Common myeloid progenitor, CD34-positive (primary cell): ENCODE results near the gene KLB.

Source experiments
- CTCF ChIA-PET: fragments of 350-600 bp; sonication (Branson Sonifier 250); formaldehyde crosslinking; loops from one replicate; lab custom pipeline; 2021; ENCODE audit warnings: antibody characterized with exemption; lab: Charles Lee
- POLR2A ChIA-PET: fragments of 350-600 bp; sonication (Branson Sonifier 250); formaldehyde crosslinking; loops from one replicate; lab custom pipeline; 2021; ENCODE audit warnings: antibody characterized with exemption; lab: Charles Lee
- DNase-seq, 3 donors: peaks; one replicate each; pipeline versions ENCODE4 v3.0.0 to v3.0.0-alpha.2; 2013
- H3K27ac ChIP-seq, 2 experiments: 1 replicate in 1 of 2; 2 replicates in 1 of 2; pipeline ENCODE4 v1.7.0; 2013; ENCODE audit warnings: inconsistent platforms in 2 of 2, low read length in 2 of 2, mild to moderate bottlenecking in 2 of 2, low read depth in 1 of 2, moderate library complexity in 1 of 2; ENCODE audit not compliant: severe bottlenecking in 2 of 2, insufficient read depth in 1 of 2, poor library complexity in 1 of 2
- H3K27me3 ChIP-seq, 5 experiments: replicated peaks in 2 of 5; 1 replicate in 3 of 5; 2 replicates in 2 of 5; pipeline versions ENCODE4 v1.6.1 to v1.7.0; 2013; ENCODE audit warnings: low read length in 4 of 5, mild to moderate bottlenecking in 2 of 5, moderate library complexity in 2 of 5, inconsistent platforms in 1 of 5; ENCODE audit not compliant: insufficient read depth in 5 of 5, control insufficient read depth in 4 of 5
- H3K36me3 ChIP-seq, 4 experiments: 1 replicate in 2 of 4; 2 replicates in 2 of 4; pipeline versions ENCODE4 v1.6.1 to v1.7.0; 2013; ENCODE audit warnings: low read length in 3 of 4, control low read depth in 1 of 4, mild to moderate bottlenecking in 1 of 4; ENCODE audit not compliant: control insufficient read depth in 4 of 4, insufficient read depth in 4 of 4
- H3K4me1 ChIP-seq, 4 experiments: 1 replicate in 3 of 4; 2 replicates in 1 of 4; pipeline versions ENCODE4 v1.6.1 to v1.7.1; 2013; ENCODE audit warnings: low read length in 3 of 4, mild to moderate bottlenecking in 3 of 4, control low read depth in 1 of 4, inconsistent platforms in 1 of 4, moderate library complexity in 1 of 4; ENCODE audit not compliant: control insufficient read depth in 4 of 4, insufficient read depth in 4 of 4; ENCODE audit errors: control extremely low read depth in 1 of 4
- H3K4me3 ChIP-seq, 7 experiments: 1 replicate in 4 of 7; 2 replicates in 3 of 7; pipeline versions ENCODE4 v1.5.1 to v1.7.0; 2013; ENCODE audit warnings: mild to moderate bottlenecking in 7 of 7, low read length in 6 of 7, moderate library complexity in 6 of 7, inconsistent platforms in 2 of 7, low read depth in 2 of 7, control low read depth in 1 of 7; ENCODE audit not compliant: insufficient read depth in 4 of 7, control insufficient read depth in 1 of 7; ENCODE audit errors: extremely low read depth in 1 of 7
- H3K9me3 ChIP-seq, 5 experiments: 1 replicate in 4 of 5; 2 replicates in 1 of 5; pipeline versions ENCODE4 v1.6.1 to v1.7.1; 2013; ENCODE audit warnings: low read length in 4 of 5, mild to moderate bottlenecking in 2 of 5, inconsistent platforms in 1 of 5, low read depth in 1 of 5, moderate library complexity in 1 of 5; ENCODE audit not compliant: control insufficient read depth in 4 of 5, insufficient read depth in 2 of 5; ENCODE audit errors: control extremely low read depth in 1 of 5
- WGBS: methylation state at CpG from one replicate; pipeline ENCODE4 v1.1.5; 2013; ENCODE audit not compliant: insufficient coverage; 5-methylcytosine and 5-hydroxymethylcytosine counted together

KLB gene

GRCh38 chr4:39484582-39485272, 78.0 kb downstream of the KLB start:
- H3K4me3 ChIP-seq = no peak overlapping the region
- H3K4me1 ChIP-seq = no peaks in the 10 kb centered on the region
- no peak overlapping the region for H3K27ac ChIP-seq
- peaks cover 0 to 8% (median 2%) of the 10 kb centered on the region in 5 experiments for H3K9me3 ChIP-seq
- DNase-seq = no peak
- no peaks in the 10 kb centered on the region for H3K27me3 ChIP-seq
- CTCF ChIA-PET = interaction anchor here (1.7 kb wide), 1 partner anchor 9 kb away, joined by 6 read pairs; no protein-coding TSS in a partner anchor
- no peaks in the 10 kb centered on the region for H3K36me3 ChIP-seq
- 98% methylated on average over 6 of the region's 6 CpGs for WGBS
- POLR2A ChIA-PET = no interaction called here

- no peak overlapping the region for H3K27ac ChIP-seq
- H3K9me3 ChIP-seq = peaks cover 0 to 8% (median 2%) of the 10 kb centered on the region in 5 experiments
- CTCF ChIA-PET = no interaction called here
- POLR2A ChIA-PET = no interaction called here
- H3K36me3 ChIP-seq = no peaks in the 10 kb centered on the region
- H3K4me3 ChIP-seq = no peak overlapping the region
- no peaks in the 10 kb centered on the region for H3K27me3 ChIP-seq
- whole genome bisulfite sequencing = 91% methylated on average over 9 of the region's 10 CpGs
- no peaks in the 10 kb centered on the region for H3K4me1 ChIP-seq
- no peak for DNase-seq
These were observed 79.6 kb downstream of the KLB start for GRCh38 chr4:39486221-39486804.

DNA sequence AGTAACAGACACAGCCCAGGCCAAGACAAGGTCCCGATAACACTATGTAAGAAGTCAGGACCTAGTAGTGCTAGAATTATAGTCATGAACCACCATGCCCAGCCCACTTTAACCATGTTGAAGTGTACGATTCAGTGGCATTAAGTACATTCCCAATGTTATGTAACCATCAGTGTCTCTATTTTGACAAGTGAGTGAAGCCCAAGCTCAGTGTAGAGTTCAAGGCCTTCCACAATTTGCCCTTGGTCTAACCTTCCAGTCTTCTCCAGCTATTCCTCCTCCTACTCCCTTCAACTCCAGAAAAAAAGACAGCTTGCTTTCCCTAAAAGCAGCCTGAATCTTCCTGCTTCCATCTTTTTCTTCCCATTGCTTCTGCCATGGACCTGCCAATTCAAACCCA, 83.6 kb downstream of the KLB start:
- Histone ChIP-seq H3K4me3 (no peak overlapping the region), H3K27ac (no peak overlapping the region), H3K4me1 (no peaks in the 10 kb centered on the region), H3K9me3 (no peaks in the 10 kb centered on the region), H3K27me3 (no peaks in the 10 kb centered on the region), H3K36me3 (no peaks in the 10 kb centered on the region)
- CTCF ChIA-PET = no interaction called here
- POLR2A ChIA-PET = no interaction called here
- no peak for DNase-seq
- 100% methylated on average over 1 of the region's 2 CpGs for WGBS

DNA sequence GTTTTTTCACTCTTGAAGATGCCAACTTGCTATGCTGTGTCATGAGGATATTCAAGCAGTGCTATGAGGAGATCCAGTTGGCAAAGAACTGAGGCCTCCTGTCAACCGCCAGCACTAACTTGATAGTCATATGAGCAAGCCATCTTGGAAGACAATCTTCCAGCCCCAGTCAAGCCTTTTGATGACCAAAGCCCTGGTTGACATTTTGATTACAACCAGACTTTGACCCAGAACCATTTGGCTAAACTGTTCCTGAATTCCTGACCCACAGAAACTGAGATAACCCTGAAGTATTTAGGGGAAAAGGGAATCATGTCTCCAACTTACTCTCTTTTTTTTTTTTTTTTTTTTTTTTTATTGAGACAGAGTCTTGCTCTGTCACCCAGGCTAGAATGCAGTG, 87.6 kb downstream of the KLB start:
- Histone ChIP-seq H3K27ac (no peak overlapping the region), H3K27me3 (no peaks in the 10 kb centered on the region), H3K4me3 (no peak overlapping the region), H3K9me3 (no peaks in the 10 kb centered on the region), H3K4me1 (no peaks in the 10 kb centered on the region), H3K36me3 (peaks cover 2 to 6% (median 3%) of the 10 kb centered on the region in 4 experiments)
- 100% methylated on average over 1 of the region's 1 CpG for WGBS
- DNase-seq = no peak
- CTCF ChIA-PET = interaction anchor here (1.9 kb wide), 1 partner anchor 10 kb away, joined by 6 read pairs; no protein-coding TSS in a partner anchor
- POLR2A ChIA-PET = no interaction called here

DNA sequence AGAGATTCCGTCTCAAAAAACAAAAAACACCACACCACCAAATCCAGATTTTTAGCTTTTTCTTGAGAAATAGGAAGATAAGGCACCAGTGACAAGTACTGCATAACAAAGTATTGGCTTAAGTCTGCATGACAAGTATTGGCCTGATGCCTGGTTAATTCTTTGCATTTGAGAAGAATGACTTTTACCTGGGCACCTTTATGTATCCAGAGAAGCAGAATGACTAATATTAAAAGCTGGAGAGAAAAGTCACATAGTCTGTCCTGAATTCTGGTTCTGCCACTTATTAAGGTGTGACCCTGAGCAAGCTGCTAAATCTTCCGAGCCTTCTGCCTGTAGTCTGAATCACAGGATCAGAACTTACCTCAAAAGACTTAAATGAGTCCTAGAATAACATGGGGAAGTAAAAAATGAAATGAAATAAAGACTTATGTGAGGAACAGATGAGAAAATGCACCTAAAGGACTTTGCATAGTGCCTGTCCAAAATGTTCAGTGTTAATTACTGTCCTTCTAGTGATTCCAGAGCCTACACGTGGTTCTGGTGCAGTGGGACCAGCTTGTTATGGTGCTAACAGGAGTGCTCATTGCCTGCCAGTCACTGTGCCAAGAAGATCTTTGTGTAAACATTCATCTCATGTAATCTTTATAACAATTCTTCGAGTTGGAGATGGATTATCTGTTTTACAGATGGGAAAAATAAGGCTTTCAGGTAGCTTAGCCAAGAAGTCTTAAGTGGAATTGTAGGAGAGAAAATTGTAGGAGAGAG, 88.9 kb downstream of the KLB start:
- no peak overlapping the region for H3K4me3 ChIP-seq
- H3K36me3 ChIP-seq = peaks cover 2 to 9% (median 3%) of the 10 kb centered on the region in 4 experiments
- no peaks in the 10 kb centered on the region for H3K4me1 ChIP-seq
- DNase-seq = no peak
- WGBS = 100% methylated on average over 2 of the region's 4 CpGs
- ChIA-PET CTCF (no interaction called here), POLR2A (no interaction called here)
- no peaks in the 10 kb centered on the region for H3K27me3 ChIP-seq
- no peak overlapping the region for H3K27ac ChIP-seq
- H3K9me3 ChIP-seq = no peaks in the 10 kb centered on the region

- Histone ChIP-seq H3K27me3 (no peaks in the 10 kb centered on the region), H3K36me3 (peaks cover 2 to 17% (median 8%) of the 10 kb centered on the region in 4 experiments), H3K4me1 (no peaks in the 10 kb centered on the region), H3K4me3 (no peak overlapping the region), H3K9me3 (no peaks in the 10 kb centered on the region), H3K27ac (no peak overlapping the region)
- POLR2A ChIA-PET = no interaction called here
- CTCF ChIA-PET = no interaction called here
- DNase-seq = no peak
- 100% methylated on average over 1 of the region's 1 CpG for WGBS
These were observed 91.4 kb downstream of the KLB start for GRCh38 chr4:39497909-39498726.
